Skeletal muscle satellite cell (primary cell): ENCODE results near the gene RPS27L.

ENCODE experiments used
- H3K27me3 ChIP-seq: 2 replicates; pipeline ENCODE4 v1.7.0; 2013; ENCODE audit warnings: low read length; ENCODE audit not compliant: control insufficient read depth, insufficient read depth
- H3K36me3 ChIP-seq: 2 replicates; pipeline ENCODE4 v1.7.0; 2013; ENCODE audit warnings: mild to moderate bottlenecking, control low read depth, low read length; ENCODE audit not compliant: insufficient read depth
- H3K4me1 ChIP-seq: 2 replicates; pipeline ENCODE4 v1.7.0; 2013; ENCODE audit warnings: low read length; ENCODE audit not compliant: control insufficient read depth, insufficient read depth
- H3K4me2 ChIP-seq: 2 replicates; pipeline ENCODE4 v1.7.0; 2013; ENCODE audit warnings: mild to moderate bottlenecking, low read length
- H3K4me3 ChIP-seq: 2 replicates; pipeline ENCODE4 v1.7.0; 2013; ENCODE audit warnings: low read length
- H3K9ac ChIP-seq: 2 replicates; pipeline ENCODE4 v1.7.0; 2013; ENCODE audit warnings: mild to moderate bottlenecking, low read depth, low read length, moderate library complexity
- H3K9me3 ChIP-seq: replicated peaks from 2 replicates; pipeline ENCODE4 v1.7.0; 2013; ENCODE audit warnings: mild to moderate bottlenecking, control low read depth, low read length

Gene RPS27L

DNA sequence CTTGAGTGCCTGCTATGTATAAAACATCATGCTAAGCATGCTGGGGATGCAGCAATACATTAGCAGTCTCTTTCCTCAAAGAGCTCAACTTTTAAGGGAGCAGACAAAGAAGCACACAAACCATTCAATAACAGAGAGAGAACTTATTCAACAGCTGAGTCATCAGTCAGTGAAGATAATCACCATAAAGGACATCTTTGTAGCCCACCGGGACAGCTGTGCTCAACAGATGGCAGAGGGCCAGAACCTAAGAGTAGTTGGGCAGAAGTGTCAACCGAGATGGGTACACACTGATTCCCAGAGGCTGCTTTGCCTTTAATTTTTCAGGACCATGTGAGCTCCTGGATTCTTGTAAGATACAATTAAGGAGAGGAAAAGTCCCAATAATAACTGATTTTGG, 27.9 kb upstream of the RPS27L start:
- Histone ChIP-seq H3K9me3 (no peaks in the 10 kb centered on the region), H3K4me3 (no peak overlapping the region), H3K36me3 (no peaks in the 10 kb centered on the region), H3K27me3 (no peaks in the 10 kb centered on the region), H3K9ac (no peak overlapping the region), H3K4me2 (no peak overlapping the region), H3K4me1 (peaks cover 21% of the 10 kb centered on the region)

DNA sequence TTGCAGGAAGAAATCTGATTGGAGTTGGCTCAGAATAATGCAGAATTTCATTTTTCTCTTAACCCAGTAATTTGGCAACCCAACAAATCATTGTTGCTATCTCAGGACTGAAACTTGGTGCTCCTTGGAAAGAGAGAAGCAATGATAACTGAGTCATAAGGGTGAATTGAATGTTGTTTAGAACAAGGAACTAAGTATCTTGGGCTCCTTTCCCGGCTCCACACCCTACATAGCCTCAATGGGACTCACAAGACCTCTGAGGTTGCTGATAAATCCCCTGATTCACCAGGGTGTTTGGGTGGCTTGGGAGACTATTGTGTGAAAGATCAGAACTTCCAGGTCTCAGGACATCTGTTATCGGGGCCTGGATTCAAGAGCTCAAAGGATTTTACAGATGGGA, 24.4 kb upstream of the RPS27L start:
- Histone ChIP-seq H3K4me1 (peaks cover 12% of the 10 kb centered on the region), H3K4me3 (no peak overlapping the region), H3K9ac (no peak overlapping the region), H3K9me3 (no peaks in the 10 kb centered on the region), H3K27me3 (no peaks in the 10 kb centered on the region), H3K4me2 (no peak overlapping the region), H3K36me3 (no peaks in the 10 kb centered on the region)

DNA sequence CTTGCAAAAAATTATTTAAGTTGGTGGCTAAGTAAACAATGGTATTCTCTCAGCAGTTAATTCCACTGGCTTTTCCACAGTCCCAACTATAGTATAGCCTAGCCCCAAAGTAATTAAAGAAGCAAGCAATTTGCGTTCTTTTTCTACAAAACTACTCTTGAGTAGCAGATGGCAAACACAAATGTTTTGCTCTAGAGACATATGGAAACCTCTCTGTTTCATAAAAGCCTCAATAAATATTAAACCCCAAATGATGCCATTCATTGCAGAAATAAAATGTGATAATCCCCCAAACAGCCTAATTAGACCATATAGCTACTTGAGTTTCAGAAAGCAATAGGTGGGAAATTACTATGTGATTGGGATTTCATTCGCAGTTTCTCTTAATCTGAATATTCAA, 23.5 kb upstream of the RPS27L start:
- Histone ChIP-seq H3K27me3 (no peaks in the 10 kb centered on the region), H3K9me3 (no peaks in the 10 kb centered on the region), H3K4me3 (no peak overlapping the region), H3K36me3 (no peaks in the 10 kb centered on the region), H3K4me1 (peaks cover 7% of the 10 kb centered on the region), H3K9ac (no peak overlapping the region), H3K4me2 (no peak overlapping the region)

DNA sequence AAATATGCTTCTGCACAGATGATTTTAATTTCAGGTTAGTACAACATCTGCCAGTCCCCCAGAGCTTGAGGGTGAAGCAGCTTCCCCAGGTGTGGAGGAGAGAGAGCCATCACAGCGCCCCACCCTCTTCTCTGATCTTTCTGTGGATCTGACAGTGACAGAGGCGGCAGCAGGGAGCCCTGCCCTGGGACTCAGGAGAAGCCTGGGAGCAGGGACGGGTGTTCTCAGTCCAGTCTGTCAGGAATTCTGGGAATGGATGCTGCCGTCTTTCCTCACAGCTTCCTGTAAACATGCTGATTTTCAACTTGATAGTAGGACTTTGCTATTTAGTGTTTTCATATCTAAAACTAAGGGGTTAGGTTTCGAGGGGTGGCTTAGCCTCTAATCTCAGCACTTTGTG, 20.8 kb upstream of the RPS27L start:
- H3K4me3 ChIP-seq, result no peak overlapping the region
- no peak overlapping the region for H3K9ac ChIP-seq
- H3K27me3 ChIP-seq, result no peaks in the 10 kb centered on the region
- H3K4me2 ChIP-seq, result no peak overlapping the region
- no peaks in the 10 kb centered on the region for H3K36me3 ChIP-seq
- H3K9me3 ChIP-seq, result no peaks in the 10 kb centered on the region
- no peaks in the 10 kb centered on the region for H3K4me1 ChIP-seq

DNA sequence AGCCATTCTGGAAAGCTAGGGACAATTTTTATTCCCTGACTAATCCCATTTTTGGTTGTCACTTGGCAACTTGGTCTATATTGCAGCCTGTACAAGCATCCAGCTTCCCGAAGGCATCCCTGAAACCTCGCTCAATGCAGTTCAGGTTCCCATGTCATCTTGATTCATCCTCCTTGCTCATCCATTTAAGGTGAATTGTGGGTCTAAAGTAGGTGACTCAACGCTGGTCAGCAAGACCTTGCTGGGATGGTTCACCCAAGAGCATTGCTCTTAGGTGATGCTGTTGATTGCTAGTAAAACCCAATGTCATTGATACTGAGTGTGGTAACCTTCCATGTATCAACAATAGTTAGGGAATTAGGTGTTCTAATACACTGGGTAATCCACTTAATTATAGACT, 19.0 kb upstream of the RPS27L start:
- Histone ChIP-seq H3K9me3 (no peaks in the 10 kb centered on the region), H3K27me3 (no peaks in the 10 kb centered on the region), H3K4me3 (no peak overlapping the region), H3K4me2 (no peak overlapping the region), H3K36me3 (no peaks in the 10 kb centered on the region), H3K9ac (no peak overlapping the region), H3K4me1 (no peaks in the 10 kb centered on the region)

DNA sequence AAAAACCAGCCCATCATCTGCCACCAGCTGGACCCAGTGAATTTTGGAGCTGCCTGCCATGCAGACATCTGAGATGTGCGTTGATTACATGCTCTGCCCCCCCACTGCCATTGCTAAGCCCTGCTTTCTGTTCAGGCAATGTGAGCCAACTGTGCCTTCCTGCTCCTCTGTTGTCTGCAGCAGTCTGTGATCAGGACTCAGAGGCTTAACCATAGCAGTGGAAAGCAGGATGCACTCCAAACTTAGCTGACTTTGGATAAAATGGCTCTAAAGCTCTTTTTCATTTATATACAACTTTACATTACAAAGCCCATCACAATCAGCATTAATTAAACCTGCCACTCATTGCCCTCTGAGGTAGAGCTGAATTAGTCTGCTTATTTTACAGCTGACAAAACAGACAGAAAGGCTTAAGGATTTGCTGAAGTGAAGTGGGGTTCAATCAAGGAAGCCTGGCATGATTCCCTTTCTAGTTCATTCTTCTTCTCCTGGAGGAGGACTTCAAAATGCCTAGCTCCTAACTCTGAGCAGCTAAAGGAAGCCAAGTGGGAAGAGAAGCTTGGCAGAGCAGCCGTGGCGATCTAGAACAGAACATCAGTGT, 15.7 kb upstream of the RPS27L start:
- no peak overlapping the region for H3K4me2 ChIP-seq
- H3K4me1 ChIP-seq, result no peaks in the 10 kb centered on the region
- no peaks in the 10 kb centered on the region for H3K27me3 ChIP-seq
- no peak overlapping the region for H3K4me3 ChIP-seq
- H3K9me3 ChIP-seq, result no peaks in the 10 kb centered on the region
- H3K36me3 ChIP-seq, result no peaks in the 10 kb centered on the region
- H3K9ac ChIP-seq, result no peak overlapping the region

DNA sequence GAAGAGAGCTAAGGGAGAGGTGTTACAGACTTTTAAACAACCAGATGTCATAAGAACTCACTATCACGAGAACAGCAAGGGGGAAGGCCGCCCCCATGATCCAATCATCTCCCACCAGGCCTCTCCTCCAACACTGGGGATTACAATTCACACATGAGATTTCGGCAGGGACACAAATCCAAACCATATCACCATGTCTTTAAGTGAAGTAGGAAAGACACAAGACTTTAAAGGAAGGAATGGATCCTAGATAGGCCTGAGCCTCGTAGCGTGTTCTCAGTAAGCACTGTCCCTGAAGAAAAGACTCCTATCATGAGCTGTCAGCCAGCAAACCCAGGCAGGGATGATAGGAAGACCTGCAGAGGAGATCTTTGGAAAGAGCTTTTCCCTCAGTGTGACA, 15.1 kb upstream of the RPS27L start:
- H3K36me3 ChIP-seq, result no peaks in the 10 kb centered on the region
- H3K4me1 ChIP-seq, result no peaks in the 10 kb centered on the region
- H3K9me3 ChIP-seq, result no peaks in the 10 kb centered on the region
- no peak overlapping the region for H3K4me2 ChIP-seq
- H3K27me3 ChIP-seq, result no peaks in the 10 kb centered on the region
- no peak overlapping the region for H3K4me3 ChIP-seq
- no peak overlapping the region for H3K9ac ChIP-seq

DNA sequence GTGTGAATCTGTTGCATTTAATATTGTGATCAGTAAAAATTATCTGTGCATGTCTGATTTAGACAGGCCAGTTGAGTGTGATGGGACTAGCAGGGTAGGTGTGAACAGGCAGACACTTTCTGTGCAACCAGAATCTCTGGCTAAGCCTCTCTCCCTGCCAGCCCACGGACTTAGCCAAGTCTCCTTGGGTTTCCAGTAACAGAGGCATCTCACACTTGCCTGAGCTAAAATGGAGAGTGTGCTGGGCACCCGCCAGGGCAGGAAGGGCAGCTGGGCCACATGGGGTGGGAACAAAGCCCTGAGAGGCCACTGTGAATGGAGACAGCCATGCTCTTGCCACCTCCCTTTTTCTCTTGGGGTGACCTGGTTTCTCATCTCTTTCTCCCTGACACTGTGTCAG, 12.5 kb upstream of the RPS27L start:
- no peak overlapping the region for H3K4me2 ChIP-seq
- H3K9ac ChIP-seq, result no peak overlapping the region
- H3K36me3 ChIP-seq, result no peaks in the 10 kb centered on the region
- no peaks in the 10 kb centered on the region for H3K27me3 ChIP-seq
- H3K4me3 ChIP-seq, result no peak overlapping the region
- H3K9me3 ChIP-seq, result no peaks in the 10 kb centered on the region
- H3K4me1 ChIP-seq, result no peaks in the 10 kb centered on the region

DNA sequence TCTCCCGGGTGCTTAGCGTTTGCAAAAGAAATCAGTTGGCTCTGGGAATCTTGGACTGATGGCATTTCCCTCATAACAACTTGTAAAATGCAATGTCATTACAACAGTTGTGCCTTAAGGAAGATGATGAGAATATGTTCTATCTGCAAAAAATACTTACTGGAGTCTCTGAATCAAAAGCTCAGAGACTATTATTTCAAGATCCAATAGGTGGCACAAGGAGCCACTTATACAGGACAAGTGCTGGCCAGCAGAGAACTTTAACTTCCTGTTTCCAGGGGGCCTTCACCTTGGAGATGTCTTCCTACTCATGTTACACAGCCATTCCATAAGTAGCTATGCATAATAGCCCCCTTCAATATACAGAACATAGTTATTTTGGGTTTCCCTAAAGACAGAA, 8.9 kb upstream of the RPS27L start:
- no peaks in the 10 kb centered on the region for H3K4me1 ChIP-seq
- H3K4me3 ChIP-seq, result no peak overlapping the region
- H3K27me3 ChIP-seq, result no peaks in the 10 kb centered on the region
- no peaks in the 10 kb centered on the region for H3K36me3 ChIP-seq
- no peak overlapping the region for H3K9ac ChIP-seq
- H3K4me2 ChIP-seq, result no peak overlapping the region
- no peaks in the 10 kb centered on the region for H3K9me3 ChIP-seq

DNA sequence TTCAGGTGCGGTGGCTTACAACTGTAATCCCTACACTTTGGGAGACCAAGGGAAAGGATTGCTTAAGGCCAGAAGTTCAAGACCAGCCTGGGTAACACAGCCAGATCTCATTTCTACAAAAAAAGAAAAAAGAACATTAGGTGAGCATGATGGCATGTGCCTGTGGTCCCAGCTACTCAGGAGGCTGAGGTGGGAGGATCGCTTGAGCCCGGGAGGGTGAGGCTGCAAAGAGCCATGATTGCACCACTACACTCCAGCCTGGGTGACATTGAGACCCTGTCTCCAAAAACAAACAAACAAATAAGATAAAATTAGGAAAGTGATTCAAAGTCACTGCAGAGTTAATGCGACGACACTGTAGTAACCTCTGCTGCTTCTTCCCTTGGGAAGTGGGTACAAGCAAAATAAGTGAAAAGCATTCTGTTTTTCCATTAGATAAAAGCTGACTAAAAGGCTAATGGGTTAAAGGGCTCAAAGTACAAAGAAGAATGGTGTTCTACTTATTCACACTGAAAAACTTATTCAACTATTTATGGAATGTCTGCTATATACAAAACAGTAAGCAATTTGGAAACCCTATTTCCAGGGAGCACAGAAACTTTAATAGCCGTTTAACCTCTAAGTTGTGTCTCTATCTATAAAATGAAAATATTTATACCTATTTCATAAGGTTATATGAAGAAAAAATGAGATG, 8.0 kb upstream of the RPS27L start:
- H3K4me2 ChIP-seq, result no peak overlapping the region
- H3K4me1 ChIP-seq, result no peaks in the 10 kb centered on the region
- H3K27me3 ChIP-seq, result no peaks in the 10 kb centered on the region
- no peak overlapping the region for H3K9ac ChIP-seq
- no peaks in the 10 kb centered on the region for H3K9me3 ChIP-seq
- no peak overlapping the region for H3K4me3 ChIP-seq
- H3K36me3 ChIP-seq, result no peaks in the 10 kb centered on the region

DNA sequence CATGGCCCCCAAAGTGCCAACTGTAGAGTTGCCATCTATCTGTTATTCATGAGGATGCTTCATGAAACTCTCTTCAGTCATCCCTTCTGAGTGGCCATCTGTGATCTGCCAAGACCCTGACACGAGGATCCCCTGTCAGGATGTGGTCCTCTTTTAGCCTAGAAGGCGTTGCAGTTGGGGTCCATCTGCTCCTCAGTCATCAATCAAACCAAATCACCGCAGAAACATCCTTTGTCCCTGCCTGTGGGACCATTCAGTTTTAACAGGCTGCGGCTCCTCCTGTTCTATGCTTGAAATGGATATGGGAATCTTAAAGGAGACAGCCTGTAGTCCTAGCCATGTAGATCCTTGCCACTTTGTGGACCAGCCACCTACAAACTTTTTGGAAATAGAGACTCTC, 5.9 kb upstream of the RPS27L start:
- Histone ChIP-seq H3K9me3 (no peaks in the 10 kb centered on the region), H3K4me3 (no peak overlapping the region), H3K4me1 (peaks cover 3% of the 10 kb centered on the region), H3K9ac (no peak overlapping the region), H3K4me2 (no peak overlapping the region), H3K27me3 (no peaks in the 10 kb centered on the region), H3K36me3 (no peaks in the 10 kb centered on the region)

DNA sequence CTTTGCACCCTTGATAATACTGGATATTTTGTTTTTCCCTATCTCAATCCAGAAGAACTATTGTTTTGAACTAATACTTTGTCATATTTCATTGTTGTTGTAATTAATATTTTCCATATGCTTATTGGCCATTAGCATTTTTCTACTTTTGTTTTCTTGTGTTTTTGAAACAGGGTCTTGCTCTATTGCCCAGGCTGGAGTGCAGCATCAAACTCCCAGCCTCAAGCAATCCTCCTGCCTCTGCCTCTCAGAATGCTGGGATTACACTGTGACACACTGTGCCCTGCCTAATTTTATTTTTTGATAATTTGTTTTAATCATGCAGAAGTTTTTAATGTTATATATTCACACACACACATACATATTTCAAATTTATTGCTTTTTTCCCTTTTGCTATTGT, 3.4 kb upstream of the RPS27L start:
- no peaks in the 10 kb centered on the region for H3K9me3 ChIP-seq
- no peak overlapping the region for H3K4me2 ChIP-seq
- peaks cover 5% of the 10 kb centered on the region for H3K4me1 ChIP-seq
- H3K36me3 ChIP-seq, result peaks cover 5% of the 10 kb centered on the region
- H3K4me3 ChIP-seq, result no peak overlapping the region
- no peaks in the 10 kb centered on the region for H3K27me3 ChIP-seq
- no peak overlapping the region for H3K9ac ChIP-seq
